Measurements from ENCODE around the gene NOC4L. TPM values are rescaled to one million over a fixed set of nuclear protein-coding genes. Genes with fewer than 3 reads are reported as not detected.

The NOC4L gene
- total RNA-seq, 1 experiment from 2014 or later, result 36.5 TPM

GRCh38 chr12:132173135-132174014 is 29.1 kb downstream of the NOC4L start:
- H3K27me3 ChIP-seq (ENCODE audit: insufficient read depth, low read length), result no peaks in the 10 kb centered on the region; the same call in 1 of the 2 replicates
- no peak for TF ChIP-seq CTCF (conservative IDR thresholded peaks at IDR 0.05)
- no peak overlapping the region for H2BK5ac ChIP-seq (ENCODE audit: insufficient read length, low read length)
- H3K23me2 ChIP-seq (ENCODE audit: insufficient read length, low read depth, low read length, poor library complexity, severe bottlenecking), result no peaks in the 10 kb centered on the region
- H4K20me1 ChIP-seq (ENCODE audit: control insufficient read depth, insufficient read depth, insufficient read length), result no peaks in the 10 kb centered on the region
- H3K56ac ChIP-seq (ENCODE audit: insufficient read length, low read depth, low read length), result no peak overlapping the region
- no peak overlapping the region for H3K14ac ChIP-seq (ENCODE audit: insufficient read depth, low read length)
- H2BK20ac ChIP-seq (ENCODE audit: low read depth, low read length, poor library complexity, severe bottlenecking), result no peak overlapping the region
- Mint-ChIP-seq H3K27me3 (ENCODE audit: low read depth) (peaks cover 70% of the 10 kb centered on the region), H3K9me3 (no peaks in the 10 kb centered on the region), H3K4me1 (peaks cover 0 to 3% of the 10 kb centered on the region in 2 experiments; a peak in 1 of 4 replicates), H3K36me3 (ENCODE audit: insufficient read depth in 1 of 3, low read depth in 3 of 3) (no peaks in the 10 kb centered on the region), H3K27ac (no peak overlapping the region), H3K4me3 (no peak overlapping the region; a peak in 1 of 5 replicates)
- H3K27ac ChIP-seq (ENCODE audit: insufficient read length, low read depth, low read length), result no peak overlapping the region
- no peak overlapping the region for H3K4me2 ChIP-seq (ENCODE audit: insufficient read depth, insufficient read length, low read length)
- no peak overlapping the region for H2BK12ac ChIP-seq (ENCODE audit: insufficient read length, low read depth, low read length)
- H3T11ph ChIP-seq (ENCODE audit: low read length), result no peak overlapping the region
- H2AFZ ChIP-seq (ENCODE audit: low read length), result no peak overlapping the region
- H2BK120ac ChIP-seq (ENCODE audit: low read depth, low read length, poor library complexity, severe bottlenecking), result no peak overlapping the region
- H2BK15ac ChIP-seq (ENCODE audit: low read depth, low read length), result no peak overlapping the region
- H3K79me2 ChIP-seq (ENCODE audit: insufficient read depth, low read length), result no peaks in the 10 kb centered on the region
- no peak overlapping the region for H4K5ac ChIP-seq (ENCODE audit: insufficient read length, low read depth, low read length)
- H3K9ac ChIP-seq (ENCODE audit: extremely low read depth, insufficient read length, low read length), result no peak overlapping the region
- no peak overlapping the region for H4K91ac ChIP-seq (ENCODE audit: insufficient read length, low read depth, low read length)
- H3K23ac ChIP-seq (ENCODE audit: insufficient read length, low read depth, low read length), result no peak overlapping the region
- H3K4ac ChIP-seq (ENCODE audit: low read depth, low read length), result no peak overlapping the region
- H2AK5ac ChIP-seq (ENCODE audit: insufficient read length, low read length), result no peak overlapping the region
- DNase-seq, result no peak
- no peaks in the 10 kb centered on the region for H3K9me3 ChIP-seq (ENCODE audit: control insufficient read depth, low read depth, low read length)
- H4K8ac ChIP-seq (replicated peaks; ENCODE audit: insufficient read length, low read depth, low read length), result no peak overlapping the region
- WGBS (ENCODE audit: extremely low coverage, insufficient read length, low lambda C conversion rate), result no CpG with 5 or more reads among the region's 35 CpGs
- H3K79me1 ChIP-seq (ENCODE audit: insufficient read depth, low read depth, low read length, poor library complexity, severe bottlenecking), result no peaks in the 10 kb centered on the region
- H3K18ac ChIP-seq (ENCODE audit: insufficient read length, low read depth, low read length), result no peak overlapping the region
- no peaks in the 10 kb centered on the region for H3K4me1 ChIP-seq (ENCODE audit: insufficient read depth, low read length)
